Subcutaneous adipose tissue (tissue), 4 donors: Measurements from ENCODE around the gene KRTAP10-6. TPM values are rescaled to one million over a fixed set of nuclear protein-coding genes. Genes with fewer than 3 reads are reported as not detected.
"Not testable (repeated sequence)": the region's sequence is repeated elsewhere in the genome, so short reads cannot be mapped to it uniquely, and the experiment has no call there.

Experiments
- CTCF ChIP-seq: fragments of 450-650 bp; IDR thresholded peaks from one replicate; pipeline ENCODE4 v1.5.1; 2016; ENCODE audit warnings: low read depth, mild to moderate bottlenecking, control low read depth, antibody characterized with exemption, moderate library complexity
- total RNA-seq, 4 donors: library from RNA; depleted of rRNA; stranded (reverse); fragments of >200 nt; gene quantifications; one replicate each; pipeline ENCODE4 v1.1.0, GENCODE V29; 2016

KRTAP10-6 gene
- total RNA-seq, 4 donors from 2014 or later, result not detected

DNA sequence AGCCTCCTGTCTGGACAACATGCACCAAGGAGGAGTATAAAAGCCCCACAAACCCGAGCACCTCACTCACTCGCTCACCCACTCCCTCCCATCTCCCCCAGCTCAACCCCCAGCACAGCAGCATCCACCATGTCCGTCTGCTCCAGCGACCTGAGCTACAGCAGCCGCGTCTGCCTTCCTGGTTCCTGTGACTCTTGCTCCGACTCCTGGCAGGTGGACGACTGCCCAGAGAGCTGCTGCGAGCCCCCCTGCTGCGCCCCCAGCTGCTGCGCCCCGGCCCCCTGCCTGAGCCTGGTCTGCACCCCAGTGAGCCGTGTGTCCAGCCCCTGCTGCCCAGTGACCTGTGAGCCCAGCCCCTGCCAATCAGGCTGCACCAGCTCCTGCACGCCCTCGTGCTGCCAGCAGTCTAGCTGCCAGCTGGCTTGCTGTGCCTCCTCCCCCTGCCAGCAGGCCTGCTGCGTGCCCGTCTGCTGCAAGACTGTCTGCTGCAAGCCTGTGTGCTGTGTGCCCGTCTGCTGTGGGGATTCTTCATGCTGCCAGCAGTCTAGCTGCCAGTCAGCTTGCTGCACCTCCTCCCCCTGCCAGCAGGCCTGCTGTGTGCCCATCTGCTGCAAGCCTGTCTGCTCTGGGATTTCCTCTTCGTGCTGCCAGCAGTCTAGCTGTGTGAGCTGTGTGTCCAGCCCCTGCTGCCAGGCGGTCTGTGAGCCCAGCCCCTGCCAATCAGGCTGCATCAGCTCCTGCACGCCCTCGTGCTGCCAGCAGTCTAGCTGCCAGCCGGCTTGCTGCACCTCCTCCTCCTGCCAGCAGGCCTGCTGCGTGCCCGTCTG, 18.5 kb downstream of the KRTAP10-6 start, which contains the start of gene KRTAP10-4:
Gene KRTAP10-4, plus strand, starts transcription at position 100 of the 827 bp plus-strand sequence. Its CDS starts 30 bp downstream, at position 130.
- TF ChIP-seq CTCF, result not testable (repeated sequence)

- no peak for TF ChIP-seq CTCF
These were observed 19.2 kb downstream of the KRTAP10-6 start for GRCh38 chr21:44572959-44573583.

DNA sequence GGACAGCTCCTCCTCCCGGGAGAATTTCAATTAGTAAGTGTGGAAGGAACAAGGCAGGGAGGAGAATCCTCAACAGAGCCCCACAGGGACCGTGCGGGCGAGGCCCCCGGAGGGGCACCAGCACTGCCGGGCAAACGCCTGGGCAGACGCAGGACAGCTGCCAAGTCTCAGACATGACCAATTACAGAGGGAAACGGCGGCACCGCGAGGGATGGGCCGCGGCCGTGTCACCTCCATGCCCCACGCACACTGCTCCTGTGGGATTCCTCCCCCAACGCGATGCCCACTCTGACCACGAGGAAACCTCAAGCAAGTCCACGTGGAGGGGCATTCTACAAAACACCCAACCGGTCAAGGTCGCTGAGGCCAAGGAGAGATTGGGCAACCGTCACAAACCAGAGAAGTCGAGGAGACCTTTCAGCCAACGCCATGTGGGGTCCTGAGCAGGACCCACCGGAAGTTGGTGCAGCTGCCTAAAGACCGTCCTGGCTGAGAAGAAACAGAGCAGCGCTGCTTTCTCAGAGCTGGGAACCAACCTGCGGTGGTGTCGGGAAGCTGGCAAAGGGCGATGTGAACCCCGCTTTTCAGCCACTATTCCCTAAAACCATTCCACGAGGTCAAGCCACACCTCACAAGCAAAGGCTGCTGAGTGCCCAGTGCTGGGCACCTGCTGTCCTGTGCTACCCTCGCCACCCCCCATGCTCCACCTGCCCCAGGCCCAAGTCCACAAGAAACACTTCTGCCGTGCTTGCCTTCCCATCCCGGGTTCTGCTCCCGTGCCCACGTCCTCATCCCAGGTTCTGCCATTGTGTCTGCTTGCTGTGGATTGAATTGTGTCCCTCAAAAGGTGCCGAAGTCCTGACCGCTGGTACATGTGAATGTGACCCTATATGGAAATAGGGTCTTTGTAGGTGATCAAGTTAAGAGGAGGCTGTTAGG, 20.2 kb downstream of the KRTAP10-6 start:
- no peak for TF ChIP-seq CTCF

GRCh38 chr21:44571296-44571695, 21.0 kb downstream of the KRTAP10-6 start:
- TF ChIP-seq CTCF, result no peak

DNA sequence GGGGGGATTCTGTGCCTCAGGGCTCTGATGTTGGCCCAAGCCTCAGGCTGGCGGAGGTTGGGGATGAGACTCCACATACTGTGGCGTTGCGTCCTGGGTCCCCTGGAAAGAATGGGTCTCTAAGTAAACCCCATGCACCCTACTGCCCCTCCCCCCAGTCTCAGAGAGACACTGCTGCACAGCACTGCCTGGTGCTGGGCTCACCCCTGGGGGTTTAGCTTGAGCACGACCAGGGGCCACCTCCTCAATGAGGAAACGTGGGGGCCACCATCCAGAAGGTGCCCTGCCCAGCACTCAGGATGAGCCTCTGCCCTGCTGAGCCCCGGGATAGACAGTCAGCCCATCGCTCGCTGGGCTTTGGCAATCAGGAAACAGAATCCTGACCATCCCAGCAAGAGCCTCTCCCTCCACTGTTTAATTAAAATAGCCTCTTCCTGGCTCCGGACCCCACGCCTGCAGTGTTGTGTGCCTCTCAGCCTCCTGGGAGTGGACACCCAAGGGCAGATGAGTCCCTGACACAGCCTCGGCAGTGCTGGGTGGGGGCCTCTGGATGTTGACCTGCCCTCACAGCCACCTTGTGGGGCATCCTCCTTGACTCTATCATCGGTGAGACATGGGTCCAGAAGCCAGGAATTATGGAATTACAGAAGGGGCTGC, 22.3 kb downstream of the KRTAP10-6 start:
- TF ChIP-seq CTCF, result no peak

- TF ChIP-seq CTCF, result no peak
These were observed 23.4 kb downstream of the KRTAP10-6 start for GRCh38 chr21:44568667-44569556.
